A549 (cell line): ENCODE data around the gene LPAR5.

ENCODE experiments used
- EP300 ChIP-seq, 2 experiments: fragments of >200 bp; sonication (Bioruptor Twin); formaldehyde crosslinking; IDR thresholded peaks; 2 replicates in 1 of 2; 3 replicates in 1 of 2; pipeline ENCODE4 v1.6.1; 2016 to 2017
- NFE2L2 ChIP-seq: fragments of 150-350 bp; conservative IDR thresholded peaks from 2 replicates; pipeline ENCODE4 v1.6.1; 2014; ENCODE audit warnings: low read length
- POLR2A ChIP-seq: IDR thresholded peaks from 2 replicates; pipeline ENCODE4 v1.6.1; 2012; ENCODE audit warnings: mild to moderate bottlenecking, low read length
- SMC3 ChIP-seq: fragments of >200 bp; sonication (Bioruptor Twin); formaldehyde crosslinking; IDR thresholded peaks from 3 replicates; pipeline ENCODE4 v1.6.1; 2018; ENCODE audit warnings: inconsistent platforms
- USF2 ChIP-seq: fragments of 450-650 bp; IDR thresholded peaks from 2 replicates; pipeline ENCODE4 v1.6.1; 2014; ENCODE audit warnings: antibody characterized with exemption
- TF ChIP-seq, protein P1 (sequence below): fragments of >200 bp; sonication (Bioruptor Twin); formaldehyde crosslinking; IDR thresholded peaks from 3 replicates; pipeline ENCODE4 v1.5.1; 2016
- TF ChIP-seq, protein P2 (sequence below): IDR thresholded peaks from 2 replicates; pipeline ENCODE4 v1.6.1; 2012; ENCODE audit warnings: low read depth, borderline replicate concordance

DNA sequence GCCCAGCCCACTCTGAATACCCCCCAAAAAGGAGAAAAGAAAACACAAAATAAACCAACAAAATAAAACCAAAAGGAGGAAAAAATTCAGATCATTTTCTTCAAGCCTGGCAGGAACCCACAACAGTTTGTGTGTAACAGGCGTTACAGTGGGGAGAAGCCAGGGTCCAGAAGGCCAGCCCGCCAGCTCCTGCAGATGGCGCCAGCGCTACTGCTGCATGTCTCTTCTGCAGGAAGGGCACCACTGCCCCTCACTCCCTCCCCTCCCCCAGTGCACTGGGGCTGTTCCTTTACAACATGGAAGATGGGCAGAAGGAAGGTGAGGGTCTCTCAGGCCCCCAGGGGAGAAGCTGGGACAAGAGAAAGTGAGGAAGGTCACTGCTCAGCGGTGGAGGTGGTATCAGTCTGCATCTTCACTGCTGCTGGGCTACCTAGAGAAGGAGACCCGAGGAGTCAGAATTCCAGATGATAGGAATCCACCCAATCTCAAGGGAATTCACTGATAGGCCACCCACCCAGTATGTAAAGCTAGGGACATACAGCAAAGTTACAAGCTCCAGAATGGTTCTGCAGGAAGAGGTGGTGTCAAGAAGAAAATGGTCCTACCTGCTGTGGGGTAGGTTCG lies 65.4 kb downstream of the LPAR5 start:
- TF ChIP-seq EP300 (IDR thresholded peaks at IDR 0.05) (no peak), USF2 (no peak), SMC3 (peak; percentile 41; the same call in 2 of the 3 replicates), NFE2L2 (no peak), POLR2A (no peak)
- TF ChIP-seq, protein P1, sequence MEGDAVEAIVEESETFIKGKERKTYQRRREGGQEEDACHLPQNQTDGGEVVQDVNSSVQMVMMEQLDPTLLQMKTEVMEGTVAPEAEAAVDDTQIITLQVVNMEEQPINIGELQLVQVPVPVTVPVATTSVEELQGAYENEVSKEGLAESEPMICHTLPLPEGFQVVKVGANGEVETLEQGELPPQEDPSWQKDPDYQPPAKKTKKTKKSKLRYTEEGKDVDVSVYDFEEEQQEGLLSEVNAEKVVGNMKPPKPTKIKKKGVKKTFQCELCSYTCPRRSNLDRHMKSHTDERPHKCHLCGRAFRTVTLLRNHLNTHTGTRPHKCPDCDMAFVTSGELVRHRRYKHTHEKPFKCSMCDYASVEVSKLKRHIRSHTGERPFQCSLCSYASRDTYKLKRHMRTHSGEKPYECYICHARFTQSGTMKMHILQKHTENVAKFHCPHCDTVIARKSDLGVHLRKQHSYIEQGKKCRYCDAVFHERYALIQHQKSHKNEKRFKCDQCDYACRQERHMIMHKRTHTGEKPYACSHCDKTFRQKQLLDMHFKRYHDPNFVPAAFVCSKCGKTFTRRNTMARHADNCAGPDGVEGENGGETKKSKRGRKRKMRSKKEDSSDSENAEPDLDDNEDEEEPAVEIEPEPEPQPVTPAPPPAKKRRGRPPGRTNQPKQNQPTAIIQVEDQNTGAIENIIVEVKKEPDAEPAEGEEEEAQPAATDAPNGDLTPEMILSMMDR = peak; percentile 61
- TF ChIP-seq, protein P2, sequence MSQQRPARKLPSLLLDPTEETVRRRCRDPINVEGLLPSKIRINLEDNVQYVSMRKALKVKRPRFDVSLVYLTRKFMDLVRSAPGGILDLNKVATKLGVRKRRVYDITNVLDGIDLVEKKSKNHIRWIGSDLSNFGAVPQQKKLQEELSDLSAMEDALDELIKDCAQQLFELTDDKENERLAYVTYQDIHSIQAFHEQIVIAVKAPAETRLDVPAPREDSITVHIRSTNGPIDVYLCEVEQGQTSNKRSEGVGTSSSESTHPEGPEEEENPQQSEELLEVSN = no peak
